Common myeloid progenitor, CD34-positive (primary cell): ENCODE measurements around the gene LRRTM3.

Experiments
- CTCF ChIA-PET: fragments of 350-600 bp; sonication (Branson Sonifier 250); formaldehyde crosslinking; loops from one replicate; lab custom pipeline; 2021; ENCODE audit warnings: antibody characterized with exemption; lab: Charles Lee
- POLR2A ChIA-PET: fragments of 350-600 bp; sonication (Branson Sonifier 250); formaldehyde crosslinking; loops from one replicate; lab custom pipeline; 2021; ENCODE audit warnings: antibody characterized with exemption; lab: Charles Lee
- DNase-seq, 3 donors: peaks; one replicate each; pipeline versions ENCODE4 v3.0.0 to v3.0.0-alpha.2; 2013
- H3K27ac ChIP-seq, 2 experiments: 1 replicate in 1 of 2; 2 replicates in 1 of 2; pipeline ENCODE4 v1.7.0; 2013; ENCODE audit warnings: inconsistent platforms in 2 of 2, low read length in 2 of 2, mild to moderate bottlenecking in 2 of 2, low read depth in 1 of 2, moderate library complexity in 1 of 2; ENCODE audit not compliant: severe bottlenecking in 2 of 2, insufficient read depth in 1 of 2, poor library complexity in 1 of 2
- H3K27me3 ChIP-seq, 5 experiments: replicated peaks in 2 of 5; 1 replicate in 3 of 5; 2 replicates in 2 of 5; pipeline versions ENCODE4 v1.6.1 to v1.7.0; 2013; ENCODE audit warnings: low read length in 4 of 5, mild to moderate bottlenecking in 2 of 5, moderate library complexity in 2 of 5, inconsistent platforms in 1 of 5; ENCODE audit not compliant: insufficient read depth in 5 of 5, control insufficient read depth in 4 of 5
- H3K36me3 ChIP-seq, 4 experiments: 1 replicate in 2 of 4; 2 replicates in 2 of 4; pipeline versions ENCODE4 v1.6.1 to v1.7.0; 2013; ENCODE audit warnings: low read length in 3 of 4, control low read depth in 1 of 4, mild to moderate bottlenecking in 1 of 4; ENCODE audit not compliant: control insufficient read depth in 4 of 4, insufficient read depth in 4 of 4
- H3K4me1 ChIP-seq, 4 experiments: 1 replicate in 3 of 4; 2 replicates in 1 of 4; pipeline versions ENCODE4 v1.6.1 to v1.7.1; 2013; ENCODE audit warnings: low read length in 3 of 4, mild to moderate bottlenecking in 3 of 4, control low read depth in 1 of 4, inconsistent platforms in 1 of 4, moderate library complexity in 1 of 4; ENCODE audit not compliant: control insufficient read depth in 4 of 4, insufficient read depth in 4 of 4; ENCODE audit errors: control extremely low read depth in 1 of 4
- H3K4me3 ChIP-seq, 7 experiments: 1 replicate in 4 of 7; 2 replicates in 3 of 7; pipeline versions ENCODE4 v1.5.1 to v1.7.0; 2013; ENCODE audit warnings: mild to moderate bottlenecking in 7 of 7, low read length in 6 of 7, moderate library complexity in 6 of 7, inconsistent platforms in 2 of 7, low read depth in 2 of 7, control low read depth in 1 of 7; ENCODE audit not compliant: insufficient read depth in 4 of 7, control insufficient read depth in 1 of 7; ENCODE audit errors: extremely low read depth in 1 of 7
- H3K9me3 ChIP-seq, 5 experiments: 1 replicate in 4 of 5; 2 replicates in 1 of 5; pipeline versions ENCODE4 v1.6.1 to v1.7.1; 2013; ENCODE audit warnings: low read length in 4 of 5, mild to moderate bottlenecking in 2 of 5, inconsistent platforms in 1 of 5, low read depth in 1 of 5, moderate library complexity in 1 of 5; ENCODE audit not compliant: control insufficient read depth in 4 of 5, insufficient read depth in 2 of 5; ENCODE audit errors: control extremely low read depth in 1 of 5
- WGBS: methylation state at CpG from one replicate; pipeline ENCODE4 v1.1.5; 2013; ENCODE audit not compliant: insufficient coverage; 5-methylcytosine and 5-hydroxymethylcytosine counted together

LRRTM3 gene

DNA sequence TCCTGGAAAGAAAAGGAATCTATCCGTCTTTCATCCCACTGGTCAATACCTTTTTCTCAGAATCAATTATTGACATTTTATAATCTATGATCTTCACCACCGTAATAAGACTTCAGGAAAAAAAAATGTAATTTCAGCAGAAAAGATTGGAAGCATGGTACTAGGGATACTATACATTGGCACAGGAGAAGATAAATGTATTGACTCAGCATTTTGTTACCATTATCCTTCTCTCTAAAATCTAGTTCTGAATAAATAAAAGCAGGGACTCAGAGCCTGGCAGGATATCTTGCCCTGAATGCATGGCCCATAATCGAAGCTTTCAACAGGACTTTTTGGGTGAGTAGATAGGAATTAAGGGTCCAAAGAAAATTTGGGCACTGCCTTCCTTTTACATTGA is 120.7 kb downstream of the LRRTM3 start:
- Histone ChIP-seq H3K9me3 (no peaks in the 10 kb centered on the region), H3K4me3 (no peak overlapping the region), H3K36me3 (no peaks in the 10 kb centered on the region), H3K27me3 (no peaks in the 10 kb centered on the region), H3K4me1 (no peaks in the 10 kb centered on the region), H3K27ac (no peak overlapping the region)
- POLR2A ChIA-PET = no interaction called here
- CTCF ChIA-PET = no interaction called here
- 100% methylated on average over 1 of the region's 3 CpGs for WGBS
- no peak for DNase-seq

DNA sequence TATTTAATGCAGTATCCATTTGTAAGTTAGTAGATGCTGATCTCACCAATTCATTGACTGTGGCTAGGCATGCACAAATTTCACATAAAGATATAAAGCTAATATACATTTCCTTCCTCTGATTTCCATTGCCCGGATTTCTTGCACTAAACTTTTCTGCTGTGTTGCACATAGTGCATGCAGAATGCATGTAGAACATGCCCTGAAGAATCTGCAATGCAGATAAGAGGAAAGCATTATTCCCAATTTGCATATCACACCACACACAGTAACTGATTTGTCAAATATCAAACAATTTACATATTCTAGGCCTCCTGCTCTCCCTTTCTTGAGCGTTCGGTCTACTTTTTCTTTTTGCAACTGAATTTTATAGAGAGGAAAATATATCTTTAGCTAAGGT is 124.2 kb downstream of the LRRTM3 start:
- no peaks in the 10 kb centered on the region for H3K27me3 ChIP-seq
- H3K27ac ChIP-seq = no peak overlapping the region
- ChIA-PET POLR2A (no interaction called here), CTCF (no interaction called here)
- no peak overlapping the region for H3K4me3 ChIP-seq
- no peak for DNase-seq
- no peaks in the 10 kb centered on the region for H3K36me3 ChIP-seq
- H3K9me3 ChIP-seq = no peaks in the 10 kb centered on the region
- no peaks in the 10 kb centered on the region for H3K4me1 ChIP-seq
- 100% methylated on average over 1 of the region's 3 CpGs for WGBS

DNA sequence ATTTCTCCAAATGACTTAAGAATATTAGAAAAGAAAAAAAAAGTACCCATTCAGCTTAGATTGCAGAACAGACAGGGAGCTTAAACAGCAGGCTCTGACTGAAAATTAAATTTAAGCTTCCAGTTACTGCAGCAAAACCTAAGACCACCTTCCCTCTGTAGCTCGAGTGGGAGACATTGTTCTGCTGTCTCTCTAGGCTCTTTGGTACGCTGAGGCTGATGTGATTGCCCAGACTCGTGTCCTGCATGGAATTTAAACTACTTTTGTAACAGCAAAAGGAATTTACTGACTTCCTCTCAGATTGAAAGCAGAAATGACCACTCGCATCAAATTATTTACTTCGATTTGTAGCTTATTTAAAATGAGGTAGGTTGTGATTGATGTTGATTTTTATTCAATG is 124.6 kb downstream of the LRRTM3 start:
- WGBS = 78% methylated on average over 3 of the region's 5 CpGs
- Histone ChIP-seq H3K27me3 (no peaks in the 10 kb centered on the region), H3K27ac (no peak overlapping the region), H3K36me3 (no peaks in the 10 kb centered on the region), H3K4me1 (no peaks in the 10 kb centered on the region), H3K4me3 (no peak overlapping the region), H3K9me3 (no peaks in the 10 kb centered on the region)
- no peak for DNase-seq
- ChIA-PET CTCF (no interaction called here), POLR2A (no interaction called here)

- H3K9me3 ChIP-seq = no peaks in the 10 kb centered on the region
- H3K27ac ChIP-seq = no peak overlapping the region
- no peaks in the 10 kb centered on the region for H3K36me3 ChIP-seq
- no peaks in the 10 kb centered on the region for H3K4me1 ChIP-seq
- 83% methylated on average over 1 of the region's 1 CpG for WGBS
- no peak overlapping the region for H3K4me3 ChIP-seq
- H3K27me3 ChIP-seq = no peaks in the 10 kb centered on the region
- no peak for DNase-seq
- ChIA-PET POLR2A (no interaction called here), CTCF (no interaction called here)
Observed at GRCh38 chr10:67072654-67073053, 146.8 kb downstream of the LRRTM3 start.

DNA sequence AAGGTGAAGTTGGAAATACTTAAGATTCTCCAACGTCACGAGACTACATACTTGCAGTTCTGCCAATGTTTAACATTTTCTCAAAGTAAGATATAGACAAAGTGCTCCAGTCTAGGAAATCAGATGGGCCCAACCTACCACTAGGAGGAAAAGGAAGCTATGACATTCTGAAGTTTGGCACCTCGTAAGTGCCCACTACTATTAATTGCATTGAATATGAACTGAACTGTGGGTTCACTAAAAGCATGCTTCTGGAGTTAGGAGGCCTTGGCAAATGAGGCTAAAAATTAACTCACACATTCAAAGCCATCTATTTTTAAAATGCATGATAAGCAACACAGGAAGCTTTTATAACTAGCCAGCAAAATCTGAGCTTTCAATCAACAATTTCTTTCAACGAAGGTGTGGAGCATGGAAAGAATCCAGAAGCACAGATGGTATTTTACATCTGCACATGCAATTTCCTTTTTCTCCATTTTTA is 149.7 kb downstream of the LRRTM3 start:
- 100% methylated on average over 2 of the region's 4 CpGs for WGBS
- Histone ChIP-seq H3K4me1 (no peaks in the 10 kb centered on the region), H3K9me3 (no peaks in the 10 kb centered on the region), H3K36me3 (no peaks in the 10 kb centered on the region), H3K4me3 (no peak overlapping the region), H3K27me3 (no peaks in the 10 kb centered on the region), H3K27ac (no peak overlapping the region)
- ChIA-PET POLR2A (no interaction called here), CTCF (no interaction called here)
- DNase-seq = no peak

GRCh38 chr10:67076144-67076543 is 150.3 kb downstream of the LRRTM3 start:
- Histone ChIP-seq H3K27me3 (no peaks in the 10 kb centered on the region), H3K27ac (no peak overlapping the region), H3K4me3 (no peak overlapping the region), H3K9me3 (no peaks in the 10 kb centered on the region), H3K36me3 (no peaks in the 10 kb centered on the region), H3K4me1 (no peaks in the 10 kb centered on the region)
- CTCF ChIA-PET = no interaction called here
- POLR2A ChIA-PET = no interaction called here
- no peak for DNase-seq

DNA sequence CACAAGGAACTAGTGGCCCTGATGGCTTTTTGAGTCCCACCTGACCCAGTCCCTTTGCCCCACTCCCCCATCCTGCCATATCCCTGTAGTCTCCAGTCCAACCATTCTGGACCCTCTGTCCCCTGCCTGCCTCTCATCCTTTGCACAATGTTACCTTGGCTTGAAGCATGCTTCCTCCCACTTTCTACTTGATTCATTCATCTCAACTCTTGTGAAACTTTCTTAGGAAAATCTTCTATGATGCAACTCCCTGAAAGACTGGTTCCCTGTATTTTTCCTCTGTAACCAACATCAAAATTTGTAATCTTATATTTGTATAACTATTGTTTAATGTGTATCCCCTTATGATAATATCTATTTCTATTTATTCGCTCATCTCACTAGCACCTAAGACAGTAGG is 151.5 kb downstream of the LRRTM3 start:
- Histone ChIP-seq H3K9me3 (no peaks in the 10 kb centered on the region), H3K27ac (no peak overlapping the region), H3K27me3 (no peaks in the 10 kb centered on the region), H3K4me1 (no peaks in the 10 kb centered on the region), H3K4me3 (no peak overlapping the region), H3K36me3 (no peaks in the 10 kb centered on the region)
- no peak for DNase-seq
- ChIA-PET CTCF (no interaction called here), POLR2A (no interaction called here)
- WGBS = no CpG with 5 or more reads among the region's 1 CpG
